WTC11 (cell line): Measurements from ENCODE around the gene CACNA1B. TPM values are rescaled to one million over a fixed set of nuclear protein-coding genes. Genes with fewer than 3 reads are reported as not detected.

Experiments used
- ATAC-seq: fragments of 200-7000 bp; cut with Tn5 transposase; 2 replicates; pipeline ENCODE4 v1.10.0; 2021; ENCODE audit warnings: mild to moderate bottlenecking, moderate library complexity
- CTCF ChIA-PET: fragments of 300-600 bp; sonication (Branson Sonifier 250); formaldehyde crosslinking; loops from one replicate; lab custom pipeline; 2021; ENCODE audit warnings: antibody characterized with exemption; lab: Charles Lee
- POLR2A ChIA-PET: fragments of 350-600 bp; sonication (Branson Sonifier 250); formaldehyde crosslinking; loops from one replicate; lab custom pipeline; 2021; ENCODE audit warnings: antibody characterized with exemption; lab: Charles Lee
- DNase-seq: peaks from one replicate; pipeline ENCODE4 v3.0.0; 2021; ENCODE audit warnings: low spot score
- H3K27ac Mint-ChIP-seq: 2 replicates; pipeline ENCODE4 v1.8.0; 2021; ENCODE audit warnings: mixed read lengths
- H3K27me3 Mint-ChIP-seq: 2 replicates; pipeline ENCODE4 v1.8.0; 2021; ENCODE audit warnings: low read depth, mild to moderate bottlenecking, moderate library complexity, mixed read lengths
- H3K36me3 Mint-ChIP-seq: 2 replicates; pipeline ENCODE4 v1.8.0; 2021; ENCODE audit warnings: mixed read lengths
- H3K4me1 Mint-ChIP-seq: 2 replicates; pipeline ENCODE4 v1.8.0; 2022; ENCODE audit warnings: mixed read lengths
- H3K4me3 Mint-ChIP-seq: 2 replicates; pipeline ENCODE4 v1.8.0; 2021; ENCODE audit warnings: mild to moderate bottlenecking, moderate library complexity, mixed read lengths
- H3K9me3 Mint-ChIP-seq: 2 replicates; pipeline ENCODE4 v1.8.0; 2021; ENCODE audit warnings: mixed read lengths
- CTCF ChIP-seq: fragments of 200-600 bp; IDR thresholded peaks from 2 replicates; pipeline ENCODE4 v1.8.0; 2022; ENCODE audit warnings: antibody characterized with exemption
- ESRRA ChIP-seq: sonication (generic); formaldehyde crosslinking; IDR thresholded peaks from 2 replicates; pipeline ENCODE4 v1.8.1; 2022; ENCODE audit warnings: mild to moderate bottlenecking, missing genetic modification reagents, borderline replicate concordance
- IRF2 ChIP-seq: sonication (generic); formaldehyde crosslinking; IDR thresholded peaks from 2 replicates; pipeline ENCODE4 v1.8.0; 2022; ENCODE audit warnings: low read depth, missing genetic modification reagents, borderline replicate concordance
- MYBL2 ChIP-seq: sonication (generic); formaldehyde crosslinking; IDR thresholded peaks from 2 replicates; pipeline ENCODE4 v1.8.1; 2023; ENCODE audit warnings: mild to moderate bottlenecking, moderate library complexity, missing genetic modification reagents
- NFYB ChIP-seq: sonication (generic); formaldehyde crosslinking; conservative IDR thresholded peaks from 2 replicates; pipeline ENCODE4 v1.8.0; 2022; ENCODE audit warnings: low read depth, missing genetic modification reagents
- NR1H2 ChIP-seq: sonication (generic); formaldehyde crosslinking; IDR thresholded peaks from 2 replicates; pipeline ENCODE4 v1.9.0; 2021; ENCODE audit warnings: mild to moderate bottlenecking, moderate library complexity, missing genetic modification reagents
- OVOL2 ChIP-seq: fragments of 250-450 bp; sonication (Bioruptor Pico); IDR thresholded peaks from 2 replicates; pipeline ENCODE4 v1.9.0; 2021; ENCODE audit warnings: mild to moderate bottlenecking, borderline replicate concordance
- SOX15 ChIP-seq: fragments of 250-450 bp; sonication (Bioruptor Pico); IDR thresholded peaks from 2 replicates; pipeline ENCODE4 v1.9.0; 2021; ENCODE audit warnings: mild to moderate bottlenecking
- SP1 ChIP-seq: sonication (generic); formaldehyde crosslinking; conservative IDR thresholded peaks from 2 replicates; pipeline ENCODE4 v1.8.1; 2022; ENCODE audit warnings: missing genetic modification reagents
- TEAD1 ChIP-seq: sonication (generic); formaldehyde crosslinking; IDR thresholded peaks from 2 replicates; pipeline ENCODE4 v1.8.0; 2022; ENCODE audit warnings: mild to moderate bottlenecking, missing genetic modification reagents
- TP53 ChIP-seq: sonication (generic); formaldehyde crosslinking; IDR thresholded peaks from 2 replicates; pipeline ENCODE4 v1.8.1; 2023; ENCODE audit warnings: mild to moderate bottlenecking, missing genetic modification reagents
- ZNF121 ChIP-seq: sonication (generic); formaldehyde crosslinking; IDR thresholded peaks from 2 replicates; pipeline ENCODE4 v1.8.0; 2023; ENCODE audit warnings: missing genetic modification reagents
- ZNF281 ChIP-seq: sonication (generic); formaldehyde crosslinking; IDR thresholded peaks from 2 replicates; pipeline ENCODE4 v1.8.0; 2023; ENCODE audit warnings: mild to moderate bottlenecking, missing genetic modification reagents
- ZNF416 ChIP-seq: fragments of 250-450 bp; sonication (Bioruptor Pico); IDR thresholded peaks from 2 replicates; pipeline ENCODE4 v1.9.0; 2021; ENCODE audit warnings: mild to moderate bottlenecking, inconsistent platforms
- total RNA-seq: library from RNA; stranded (reverse); gene quantifications from 3 replicates; pipeline ENCODE4 v1.2.3, GENCODE V29; 2021
- TF ChIP-seq, protein P1 (sequence below): sonication (generic); formaldehyde crosslinking; IDR thresholded peaks from 2 replicates; pipeline ENCODE4 v1.8.1; 2022; ENCODE audit warnings: mild to moderate bottlenecking, moderate library complexity, missing genetic modification reagents
- TF ChIP-seq, protein P2 (sequence below): sonication (generic); formaldehyde crosslinking; IDR thresholded peaks from 2 replicates; pipeline ENCODE4 v1.8.0; 2023; ENCODE audit warnings: missing genetic modification reagents
- TF ChIP-seq, protein P3 (sequence below): sonication (generic); formaldehyde crosslinking; IDR thresholded peaks from 2 replicates; pipeline ENCODE4 v1.8.0; 2022; ENCODE audit warnings: missing genetic modification reagents
- TF ChIP-seq, protein P4 (sequence below): sonication (generic); formaldehyde crosslinking; IDR thresholded peaks from 2 replicates; pipeline ENCODE4 v1.8.1; 2023; ENCODE audit warnings: mild to moderate bottlenecking, missing genetic modification reagents

The CACNA1B gene
- total RNA-seq, 1 experiment from 2014 or later = 8.4 TPM

GRCh38 chr9:138059196-138059595 lies 181.6 kb downstream of the CACNA1B start (continued):
- no peak for TF ChIP-seq ZNF281 (CRISPR knock-in tag)
- no peak for TF ChIP-seq ZNF416
- TF ChIP-seq IRF2 (CRISPR knock-in tag) = no peak
- TF ChIP-seq SOX15 (CRISPR knock-in tag) = no peak

- no peak for ATAC-seq
- H3K36me3 Mint-ChIP-seq = peaks cover 59% of the 10 kb centered on the region
- no peak overlapping the region for H3K4me3 Mint-ChIP-seq
- no peaks in the 10 kb centered on the region for H3K27me3 Mint-ChIP-seq
- ChIA-PET CTCF (no interaction called here), POLR2A (no interaction called here)
- no peaks in the 10 kb centered on the region for H3K9me3 Mint-ChIP-seq
- TF ChIP-seq MYBL2 (no peak), CTCF (no peak), TEAD1 (CRISPR knock-in tag) (no peak), NFYB (CRISPR knock-in tag) (no peak), TP53 (no peak)
- TF ChIP-seq, protein P1, sequence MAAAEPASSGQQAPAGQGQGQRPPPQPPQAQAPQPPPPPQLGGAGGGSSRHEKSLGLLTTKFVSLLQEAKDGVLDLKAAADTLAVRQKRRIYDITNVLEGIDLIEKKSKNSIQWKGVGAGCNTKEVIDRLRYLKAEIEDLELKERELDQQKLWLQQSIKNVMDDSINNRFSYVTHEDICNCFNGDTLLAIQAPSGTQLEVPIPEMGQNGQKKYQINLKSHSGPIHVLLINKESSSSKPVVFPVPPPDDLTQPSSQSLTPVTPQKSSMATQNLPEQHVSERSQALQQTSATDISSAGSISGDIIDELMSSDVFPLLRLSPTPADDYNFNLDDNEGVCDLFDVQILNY (CRISPR knock-in tag) = no peak
- TF ChIP-seq, protein P2, sequence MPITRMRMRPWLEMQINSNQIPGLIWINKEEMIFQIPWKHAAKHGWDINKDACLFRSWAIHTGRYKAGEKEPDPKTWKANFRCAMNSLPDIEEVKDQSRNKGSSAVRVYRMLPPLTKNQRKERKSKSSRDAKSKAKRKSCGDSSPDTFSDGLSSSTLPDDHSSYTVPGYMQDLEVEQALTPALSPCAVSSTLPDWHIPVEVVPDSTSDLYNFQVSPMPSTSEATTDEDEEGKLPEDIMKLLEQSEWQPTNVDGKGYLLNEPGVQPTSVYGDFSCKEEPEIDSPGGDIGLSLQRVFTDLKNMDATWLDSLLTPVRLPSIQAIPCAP = no peak
- DNase-seq = no peak
- H3K4me1 Mint-ChIP-seq = peaks cover 9% of the 10 kb centered on the region; the same call in 1 of the 2 replicates
- H3K27ac Mint-ChIP-seq = no peak overlapping the region
These were observed 182.8 kb downstream of the CACNA1B start for GRCh38 chr9:138060365-138060764.

- no peak overlapping the region for H3K4me3 Mint-ChIP-seq
- H3K36me3 Mint-ChIP-seq = peaks cover 59% of the 10 kb centered on the region
- H3K4me1 Mint-ChIP-seq = peaks cover 12% of the 10 kb centered on the region
These were observed 183.3 kb downstream of the CACNA1B start for GRCh38 chr9:138060881-138061280.

More at GRCh38 chr9:138060881-138061280, 183.3 kb downstream of the CACNA1B start:
- TF ChIP-seq SP1 (CRISPR knock-in tag) = no peak
- TF ChIP-seq, protein P3, sequence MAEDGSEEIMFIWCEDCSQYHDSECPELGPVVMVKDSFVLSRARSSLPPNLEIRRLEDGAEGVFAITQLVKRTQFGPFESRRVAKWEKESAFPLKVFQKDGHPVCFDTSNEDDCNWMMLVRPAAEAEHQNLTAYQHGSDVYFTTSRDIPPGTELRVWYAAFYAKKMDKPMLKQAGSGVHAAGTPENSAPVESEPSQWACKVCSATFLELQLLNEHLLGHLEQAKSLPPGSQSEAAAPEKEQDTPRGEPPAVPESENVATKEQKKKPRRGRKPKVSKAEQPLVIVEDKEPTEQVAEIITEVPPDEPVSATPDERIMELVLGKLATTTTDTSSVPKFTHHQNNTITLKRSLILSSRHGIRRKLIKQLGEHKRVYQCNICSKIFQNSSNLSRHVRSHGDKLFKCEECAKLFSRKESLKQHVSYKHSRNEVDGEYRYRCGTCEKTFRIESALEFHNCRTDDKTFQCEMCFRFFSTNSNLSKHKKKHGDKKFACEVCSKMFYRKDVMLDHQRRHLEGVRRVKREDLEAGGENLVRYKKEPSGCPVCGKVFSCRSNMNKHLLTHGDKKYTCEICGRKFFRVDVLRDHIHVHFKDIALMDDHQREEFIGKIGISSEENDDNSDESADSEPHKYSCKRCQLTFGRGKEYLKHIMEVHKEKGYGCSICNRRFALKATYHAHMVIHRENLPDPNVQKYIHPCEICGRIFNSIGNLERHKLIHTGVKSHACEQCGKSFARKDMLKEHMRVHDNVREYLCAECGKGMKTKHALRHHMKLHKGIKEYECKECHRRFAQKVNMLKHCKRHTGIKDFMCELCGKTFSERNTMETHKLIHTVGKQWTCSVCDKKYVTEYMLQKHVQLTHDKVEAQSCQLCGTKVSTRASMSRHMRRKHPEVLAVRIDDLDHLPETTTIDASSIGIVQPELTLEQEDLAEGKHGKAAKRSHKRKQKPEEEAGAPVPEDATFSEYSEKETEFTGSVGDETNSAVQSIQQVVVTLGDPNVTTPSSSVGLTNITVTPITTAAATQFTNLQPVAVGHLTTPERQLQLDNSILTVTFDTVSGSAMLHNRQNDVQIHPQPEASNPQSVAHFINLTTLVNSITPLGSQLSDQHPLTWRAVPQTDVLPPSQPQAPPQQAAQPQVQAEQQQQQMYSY (CRISPR knock-in tag) = no peak
- TF ChIP-seq NFYB (CRISPR knock-in tag) = no peak
- TF ChIP-seq, protein P4, sequence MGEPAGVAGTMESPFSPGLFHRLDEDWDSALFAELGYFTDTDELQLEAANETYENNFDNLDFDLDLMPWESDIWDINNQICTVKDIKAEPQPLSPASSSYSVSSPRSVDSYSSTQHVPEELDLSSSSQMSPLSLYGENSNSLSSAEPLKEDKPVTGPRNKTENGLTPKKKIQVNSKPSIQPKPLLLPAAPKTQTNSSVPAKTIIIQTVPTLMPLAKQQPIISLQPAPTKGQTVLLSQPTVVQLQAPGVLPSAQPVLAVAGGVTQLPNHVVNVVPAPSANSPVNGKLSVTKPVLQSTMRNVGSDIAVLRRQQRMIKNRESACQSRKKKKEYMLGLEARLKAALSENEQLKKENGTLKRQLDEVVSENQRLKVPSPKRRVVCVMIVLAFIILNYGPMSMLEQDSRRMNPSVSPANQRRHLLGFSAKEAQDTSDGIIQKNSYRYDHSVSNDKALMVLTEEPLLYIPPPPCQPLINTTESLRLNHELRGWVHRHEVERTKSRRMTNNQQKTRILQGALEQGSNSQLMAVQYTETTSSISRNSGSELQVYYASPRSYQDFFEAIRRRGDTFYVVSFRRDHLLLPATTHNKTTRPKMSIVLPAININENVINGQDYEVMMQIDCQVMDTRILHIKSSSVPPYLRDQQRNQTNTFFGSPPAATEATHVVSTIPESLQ (CRISPR knock-in tag) = no peak
- TF ChIP-seq NR1H2 (CRISPR knock-in tag) = no peak
- TF ChIP-seq TEAD1 (CRISPR knock-in tag) = no peak
- TF ChIP-seq OVOL2 (CRISPR knock-in tag) = no peak
- TF ChIP-seq ZNF121 (CRISPR knock-in tag) = no peak
- TF ChIP-seq ESRRA (CRISPR knock-in tag) = no peak
- H3K27me3 Mint-ChIP-seq = no peaks in the 10 kb centered on the region
- DNase-seq (no peak), ATAC-seq (no peak)
- no peaks in the 10 kb centered on the region for H3K9me3 Mint-ChIP-seq
- CTCF ChIA-PET = no interaction called here
- H3K27ac Mint-ChIP-seq = no peak overlapping the region
- POLR2A ChIA-PET = no interaction called here
